K562 (cell line): ENCODE measurements around the gene NBEAL2. TPM values are rescaled to one million over a fixed set of nuclear protein-coding genes. Genes with fewer than 3 reads are reported as not detected.

Experiments used
- ATAC-seq: fragments of 200-7000 bp; cut with Tn5 transposase; 3 replicates; pipeline ENCODE4 v1.9.1; 2020; ENCODE audit warnings: moderate library complexity
- BruUV-seq: library from RNA; stranded (reverse); fragments of 400-500 nt; replicated peaks from 2 replicates; lab custom pipeline; 2021; lab: Mats Ljungman, UMichigan
- CTCF ChIA-PET: fragments of 300-600 bp; formaldehyde crosslinking; extraction: SDS; loops from one replicate; lab custom pipeline; 2021; ENCODE audit warnings: low intra/inter-chr PET ratio; lab: Yijun Ruan, JAX
- POLR2A ChIA-PET: fragments of 300-600, 350-650 bp; sonication (Branson Sonifier 250); formaldehyde crosslinking; extraction: SDS; loops from one replicate; lab custom pipeline; 2021; ENCODE audit warnings: antibody characterized with exemption, inconsistent platforms; lab: Yijun Ruan, JAX
- DNase-seq, 4 experiments: peaks; one replicate each; pipeline versions ENCODE4 v3.0.0 to v3.0.0-alpha.2; 2011 to 2018; ENCODE audit warnings: low spot score in 3 of 4, mixed read lengths in 3 of 4; ENCODE audit errors: extremely low read depth in 1 of 4
- FAIRE-seq: peaks from 2 replicates; lab custom pipeline; 2011; peaks lifted over from hg19 to GRCh38; lab: Jason Lieb, UNC
- H2AFZ ChIP-seq: 2 replicates; pipeline ENCODE4 v1.6.0; 2011; ENCODE audit warnings: low read depth, low read length, control low read depth, inconsistent platforms
- H3K27ac ChIP-seq: fragments of 200-600 bp; 3 replicates; pipeline ENCODE4 v1.8.0; 2011; ENCODE audit warnings: low read depth, mild to moderate bottlenecking, control low read depth, inconsistent platforms, low read length, moderate library complexity, mixed read lengths; ENCODE audit errors: extremely low read depth
- H3K27me3 ChIP-seq, 2 experiments: fragments of 300-600 bp in 1 of 2; 2 replicates in 1 of 2; 3 replicates in 1 of 2; pipeline versions ENCODE4 v1.6.0 to v1.8.0; 2011; ENCODE audit warnings: inconsistent platforms in 2 of 2, low read length in 2 of 2, mild to moderate bottlenecking in 1 of 2, mixed read lengths in 1 of 2, moderate library complexity in 1 of 2; ENCODE audit not compliant: control insufficient read depth in 2 of 2, insufficient read depth in 2 of 2
- H3K36me3 ChIP-seq: fragments of 300-600 bp; 3 replicates; pipeline ENCODE4 v1.8.0; 2011; ENCODE audit warnings: mild to moderate bottlenecking, low read length, inconsistent platforms; ENCODE audit not compliant: control insufficient read depth, insufficient read depth
- H3K4me1 ChIP-seq, 2 experiments: fragments of 200-600 bp in 1 of 2; replicated peaks in 1 of 2; 2 replicates in 1 of 2; 3 replicates in 1 of 2; pipeline versions ENCODE4 v1.5.1 to v1.8.0; 2011; ENCODE audit warnings: inconsistent platforms in 2 of 2, low read length in 2 of 2, mild to moderate bottlenecking in 1 of 2, mixed read lengths in 1 of 2, moderate library complexity in 1 of 2; ENCODE audit not compliant: control insufficient read depth in 2 of 2, insufficient read depth in 2 of 2
- H3K4me2 ChIP-seq: 2 replicates; pipeline ENCODE4 v1.6.1; 2011; ENCODE audit warnings: low read length, control low read depth, inconsistent platforms, mixed read lengths; ENCODE audit not compliant: insufficient read depth
- H3K4me3 ChIP-seq: fragments of 200-600 bp; sonication (generic), shearing (Covaris generic); 2 replicates; pipeline ENCODE4 v1.5.1; 2016; ENCODE audit warnings: control low read depth, inconsistent platforms
- H3K79me2 ChIP-seq: fragments of 200-600 bp; 3 replicates; pipeline ENCODE4 v1.8.0; 2011; ENCODE audit warnings: low read length, inconsistent platforms; ENCODE audit not compliant: control insufficient read depth, insufficient read depth
- H3K9ac ChIP-seq, 2 experiments: 2 replicates each; pipeline versions ENCODE4 v1.6.0 to v1.6.1; 2011; ENCODE audit warnings: low read depth in 2 of 2, low read length in 2 of 2, control low read depth in 1 of 2, inconsistent platforms in 1 of 2, mild to moderate bottlenecking in 1 of 2, mixed read lengths in 1 of 2; ENCODE audit not compliant: insufficient read depth in 1 of 2
- H3K9me1 ChIP-seq: one replicate; pipeline ENCODE4 v1.6.0; 2011; ENCODE audit warnings: inconsistent platforms, mild to moderate bottlenecking, low read length, moderate library complexity; ENCODE audit not compliant: control insufficient read depth, insufficient read depth
- H3K9me3 ChIP-seq: replicated peaks from 2 replicates; pipeline ENCODE4 v1.5.1; 2011; ENCODE audit warnings: low read depth, low read length, inconsistent platforms; ENCODE audit not compliant: control insufficient read depth, insufficient read depth
- H4K20me1 ChIP-seq: replicated peaks from 2 replicates; pipeline ENCODE4 v1.6.1; 2011; ENCODE audit warnings: low read length, inconsistent platforms, mixed read lengths; ENCODE audit not compliant: control insufficient read depth, insufficient read depth
- ARID3A ChIP-seq: IDR thresholded peaks from 2 replicates; pipeline ENCODE4 v1.6.1; 2012; ENCODE audit warnings: low read depth, low read length, improper control_type of control experiment, borderline replicate concordance
- ELK3 ChIP-seq: fragments of 450-650 bp; formaldehyde crosslinking; IDR thresholded peaks from 2 replicates; pipeline ENCODE4 v1.4.0; 2020; ENCODE audit warnings: mild to moderate bottlenecking
- WGBS: fragments of 100-300 bp; shearing (Covaris generic); methylation state at CpG from one replicate; pipeline ENCODE4 v1.1.6; 2016; ENCODE audit warnings: low coverage, mixed read lengths; ENCODE audit not compliant: insufficient coverage; ENCODE audit errors: missing lambda C conversion rate; 5-methylcytosine and 5-hydroxymethylcytosine counted together
- in situ Hi-C: fragments of 300-500 bp; cut with MboI; formaldehyde crosslinking; loops from 4 replicates; pipeline ENCODE4 v1.15.0; 2018; ENCODE audit warnings: inconsistent platforms, mixed read lengths
- intact Hi-C: fragments of 100-400 bp; cut with micrococcal nuclease; formaldehyde crosslinking; loops from 2 replicates; pipeline ENCODE4 v1.14.2; 2022
- polyA plus RNA-seq, 8 experiments: library from polyadenylated mRNA; depleted of rRNA in 4 of 8; stranded (reverse) in 5 of 8; unstranded in 3 of 8; fragments of >200 nt; fragmentation: Nextera tagmentation in 2 of 8; fragmentation: Illumina TruSeq in 1 of 8; extraction: Ambion mirVana in 2 of 8; extraction: Trizol in 1 of 8; gene quantifications; 2 replicates each; pipeline versions ENCODE4 v1.2.1 to v1.2.3, GENCODE V29; 2011 to 2014; ENCODE audit warnings: inconsistent platforms in 1 of 8, missing spikeins in 1 of 8
- total RNA-seq, 7 experiments: library from RNA; depleted of rRNA in 6 of 7; stranded (reverse); fragments of >200 nt in 6 of 7; fragmentation: Illumina TruSeq in 2 of 7; extraction: Trizol in 2 of 7; gene quantifications; 2 replicates each; pipeline versions ENCODE4 v1.2.1 to v1.2.3, GENCODE V29; 2011 to 2021; ENCODE audit warnings: low replicate concordance in 1 of 7

The NBEAL2 gene
- total and polyA plus RNA-seq, 9 of the 15 experiments (the other 6 are each of a cell fraction or from before 2014, with no cell fraction given), result 0.06 to 114 (median 29.6) TPM

GRCh38 chr3:47034868-47035489 lies 55.5 kb downstream of the NBEAL2 start:
- Histone ChIP-seq H4K20me1 (no peaks in the 10 kb centered on the region), H3K36me3 (peaks cover 75% of the 10 kb centered on the region), H3K27me3 (no peaks in the 10 kb centered on the region), H3K9me3 (no peaks in the 10 kb centered on the region), H3K4me1 (no peaks in the 10 kb centered on the region; a peak in 1 of 5 replicates), H3K4me2 (no peak overlapping the region), H3K9me1 (no peaks in the 10 kb centered on the region), H2AFZ (no peak overlapping the region), H3K4me3 (no peak overlapping the region), H3K79me2 (no peaks in the 10 kb centered on the region), H3K9ac (no peak overlapping the region), H3K27ac (no peak overlapping the region)
- no TSS peak for BruUV-seq
- WGBS, result 82% methylated on average over 2 of the region's 2 CpGs
- FAIRE-seq (no peak), DNase-seq (no peak), ATAC-seq (no peak)
- intact Hi-C loops, result no loop called here
- TF ChIP-seq ELK3 (CRISPR knock-in tag) (no peak), ARID3A (no peak)
- in situ Hi-C loops, result no loop called here
- POLR2A ChIA-PET, result interaction anchor here (0.6 to 1.4 kb wide), 4 partner anchors 10 to 17 kb away, joined by 3 to 5 read pairs (median 4); no protein-coding TSS in a partner anchor
- CTCF ChIA-PET, result no interaction called here
